Measurements from ENCODE around the gene RUNDC3A. TPM values are rescaled to one million over a fixed set of nuclear protein-coding genes. Genes with fewer than 3 reads are reported as not detected.

Gene RUNDC3A
- polyA plus RNA-seq, 1 donor (not counting 4 experiments of a cell fraction or from before 2014, with no cell fraction given): 1.6 TPM

DNA sequence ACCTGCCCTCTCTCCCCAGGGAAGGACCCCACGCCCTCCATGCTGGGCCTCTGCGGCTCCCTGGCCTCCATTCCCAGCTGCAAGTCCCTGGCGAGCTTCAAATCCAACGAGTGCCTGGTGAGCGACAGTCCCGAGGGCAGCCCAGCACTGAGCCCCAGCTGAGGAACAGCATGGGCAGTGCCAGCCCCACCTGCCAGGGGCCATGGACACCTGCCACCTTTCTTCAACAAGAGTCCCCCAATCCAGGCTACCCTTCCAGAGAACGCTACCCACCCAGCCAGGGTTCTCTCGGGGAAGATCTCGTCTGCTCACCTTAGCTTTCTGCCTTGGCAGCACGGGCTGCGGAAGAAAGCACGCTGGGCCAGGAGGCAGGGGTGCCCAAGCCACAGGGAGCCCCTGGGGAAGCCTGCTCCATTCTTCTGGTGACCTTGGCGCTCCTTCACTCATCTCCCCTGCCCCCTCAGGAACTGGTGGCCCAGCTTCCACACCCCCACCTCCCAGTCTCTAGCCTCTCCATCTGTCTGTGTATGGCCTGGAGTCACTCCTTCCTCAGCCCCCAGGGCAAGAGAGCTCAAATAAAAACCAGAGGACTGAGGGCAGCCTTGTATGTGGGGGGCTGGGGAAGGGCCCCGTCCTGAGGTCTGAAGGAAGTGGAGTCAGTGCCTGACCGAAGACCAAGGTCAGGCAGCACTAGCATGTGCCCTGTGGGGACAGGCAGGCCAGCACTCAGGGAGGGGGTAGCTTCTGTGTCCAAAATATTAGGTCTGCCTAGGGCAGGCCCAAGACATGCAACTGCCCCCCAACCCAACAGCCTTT lies 9.9 kb downstream of the RUNDC3A start:
- Histone ChIP-seq H3K4me1 (ENCODE audit: control insufficient read depth, extremely low read depth, insufficient read depth, low read length) (peaks cover 11% of the 10 kb centered on the region), H3K36me3 (ENCODE audit: control insufficient read depth in 2 of 2, extremely low read depth in 1 of 2, insufficient read depth in 2 of 2, low read length in 2 of 2) (peaks cover 25 to 33% of the 10 kb centered on the region in 2 experiments), H4K20me1 (ENCODE audit: control insufficient read depth, extremely low read depth, insufficient read depth, low read length) (peaks cover 2% of the 10 kb centered on the region), H3K4me2 (ENCODE audit: control insufficient read depth, extremely low read depth, insufficient read depth, low read depth, low read length) (no peak overlapping the region), H3K9me1 (ENCODE audit: control insufficient read depth, extremely low read depth, insufficient read depth, low read length) (no peaks in the 10 kb centered on the region), H3K9me3 (ENCODE audit: control insufficient read depth, low read depth, low read length) (no peaks in the 10 kb centered on the region), H3K9ac (ENCODE audit: control insufficient read depth, extremely low read depth, insufficient read depth, low read length) (no peak overlapping the region), H3K27ac (ENCODE audit: control insufficient read depth, insufficient read depth, low read length) (no peak overlapping the region), H3K79me2 (ENCODE audit: control insufficient read depth, insufficient read depth, low read length) (peaks cover 5% of the 10 kb centered on the region), H3K27me3 (ENCODE audit: control insufficient read depth, extremely low read depth, insufficient read depth, low read length) (peaks cover 29% of the 10 kb centered on the region), H2AFZ (ENCODE audit: control insufficient read depth, low read length) (no peak overlapping the region), H3K4me3 (ENCODE audit: control insufficient read depth in 2 of 3, extremely low read depth in 1 of 3, insufficient read depth in 2 of 3, low read depth in 1 of 3, low read length in 3 of 3) (no peak overlapping the region)
- dilution Hi-C loops (cut with MboI; ENCODE audit: extremely low pct_ligation_motif_present, low sequenced_read_pairs): no loop called here
- FAIRE-seq: no peak
- TF ChIP-seq EZH2 (IDR thresholded peaks at IDR 0.05; ENCODE audit: low read length): no peak
- TF ChIP-seq, protein P1, sequence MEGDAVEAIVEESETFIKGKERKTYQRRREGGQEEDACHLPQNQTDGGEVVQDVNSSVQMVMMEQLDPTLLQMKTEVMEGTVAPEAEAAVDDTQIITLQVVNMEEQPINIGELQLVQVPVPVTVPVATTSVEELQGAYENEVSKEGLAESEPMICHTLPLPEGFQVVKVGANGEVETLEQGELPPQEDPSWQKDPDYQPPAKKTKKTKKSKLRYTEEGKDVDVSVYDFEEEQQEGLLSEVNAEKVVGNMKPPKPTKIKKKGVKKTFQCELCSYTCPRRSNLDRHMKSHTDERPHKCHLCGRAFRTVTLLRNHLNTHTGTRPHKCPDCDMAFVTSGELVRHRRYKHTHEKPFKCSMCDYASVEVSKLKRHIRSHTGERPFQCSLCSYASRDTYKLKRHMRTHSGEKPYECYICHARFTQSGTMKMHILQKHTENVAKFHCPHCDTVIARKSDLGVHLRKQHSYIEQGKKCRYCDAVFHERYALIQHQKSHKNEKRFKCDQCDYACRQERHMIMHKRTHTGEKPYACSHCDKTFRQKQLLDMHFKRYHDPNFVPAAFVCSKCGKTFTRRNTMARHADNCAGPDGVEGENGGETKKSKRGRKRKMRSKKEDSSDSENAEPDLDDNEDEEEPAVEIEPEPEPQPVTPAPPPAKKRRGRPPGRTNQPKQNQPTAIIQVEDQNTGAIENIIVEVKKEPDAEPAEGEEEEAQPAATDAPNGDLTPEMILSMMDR (optimal IDR thresholded peaks at IDR 0.05 in 1 of 3, IDR thresholded peaks at IDR 0.05 in 1 of 3, conservative IDR thresholded peaks at IDR 0.05 in 1 of 3; ENCODE audit: extremely low read depth in 1 of 3, insufficient read depth in 2 of 3, low read length in 3 of 3): no peak
- no peak for DNase-seq (ENCODE audit: low read depth, low spot score)

DNA sequence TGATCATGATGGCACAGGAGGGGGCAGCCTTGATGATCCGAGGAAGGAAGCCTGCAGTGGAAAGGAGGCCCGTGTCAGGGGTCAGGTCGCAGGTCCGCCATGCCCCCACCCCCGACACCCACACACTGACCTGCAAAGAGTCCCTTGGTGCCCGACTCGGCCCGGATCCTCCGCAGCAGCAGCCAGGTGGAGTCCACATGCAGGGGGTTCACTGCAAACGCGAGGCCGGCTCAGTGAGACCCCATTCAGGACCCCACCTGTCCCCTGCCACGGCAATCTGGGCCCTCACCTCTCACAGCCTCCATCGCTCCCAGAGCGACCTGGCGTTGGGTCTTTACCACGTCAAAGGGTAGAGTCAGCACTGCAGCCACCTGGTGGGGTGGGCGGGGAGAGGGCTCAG lies 11.7 kb downstream of the RUNDC3A start:
- FAIRE-seq (no peak), DNase-seq (ENCODE audit: low read depth, low spot score) (no peak)
- no peak overlapping the region for H3K9ac ChIP-seq (ENCODE audit: control insufficient read depth, extremely low read depth, insufficient read depth, low read length)
- H3K36me3 ChIP-seq (ENCODE audit: control insufficient read depth in 2 of 2, extremely low read depth in 1 of 2, insufficient read depth in 2 of 2, low read length in 2 of 2): peaks cover 25 to 33% of the 10 kb centered on the region in 2 experiments
- no peak overlapping the region for H3K27ac ChIP-seq (ENCODE audit: control insufficient read depth, insufficient read depth, low read length)
- H3K9me1 ChIP-seq (ENCODE audit: control insufficient read depth, extremely low read depth, insufficient read depth, low read length): no peaks in the 10 kb centered on the region
- H3K4me1 ChIP-seq (ENCODE audit: control insufficient read depth, extremely low read depth, insufficient read depth, low read length): peaks cover 11% of the 10 kb centered on the region
- peaks cover 17% of the 10 kb centered on the region for H3K79me2 ChIP-seq (ENCODE audit: control insufficient read depth, insufficient read depth, low read length)
- no peak for TF ChIP-seq EZH2 (IDR thresholded peaks at IDR 0.05; ENCODE audit: low read length)
- TF ChIP-seq, protein P1 (optimal IDR thresholded peaks at IDR 0.05 in 1 of 3, IDR thresholded peaks at IDR 0.05 in 1 of 3, conservative IDR thresholded peaks at IDR 0.05 in 1 of 3; ENCODE audit: extremely low read depth in 1 of 3, insufficient read depth in 2 of 3, low read length in 3 of 3): no peak
- dilution Hi-C loops (cut with MboI; ENCODE audit: extremely low pct_ligation_motif_present, low sequenced_read_pairs): no loop called here
- no peak overlapping the region for H3K4me3 ChIP-seq (ENCODE audit: control insufficient read depth in 2 of 3, extremely low read depth in 1 of 3, insufficient read depth in 2 of 3, low read depth in 1 of 3, low read length in 3 of 3)
- H3K9me3 ChIP-seq (ENCODE audit: control insufficient read depth, low read depth, low read length): no peaks in the 10 kb centered on the region
- no peak overlapping the region for H2AFZ ChIP-seq (ENCODE audit: control insufficient read depth, low read length)
- H3K4me2 ChIP-seq (ENCODE audit: control insufficient read depth, extremely low read depth, insufficient read depth, low read depth, low read length): no peak overlapping the region
- peaks cover 2% of the 10 kb centered on the region for H4K20me1 ChIP-seq (ENCODE audit: control insufficient read depth, extremely low read depth, insufficient read depth, low read length)
- peaks cover 16% of the 10 kb centered on the region for H3K27me3 ChIP-seq (ENCODE audit: control insufficient read depth, extremely low read depth, insufficient read depth, low read length)
